Gastrocnemius medialis (tissue), 4 donors: ENCODE measurements around the gene MEIS1. TPM values are rescaled to one million over a fixed set of nuclear protein-coding genes. Genes with fewer than 3 reads are reported as not detected.

ENCODE experiments used
- ATAC-seq, 2 donors: fragments of 150-250 bp; one replicate each; pipeline ENCODE4 v1.9.1; 2016
- DNase-seq, 2 donors: peaks; one replicate each; pipeline ENCODE4 v3.0.0-alpha.2; 2019
- H3K27ac ChIP-seq, 4 donors: fragments of 200-600 bp; sonication (generic); 1 replicate in 1 of 4; 2 replicates in 3 of 4; pipeline ENCODE4 v1.5.1; 2016 to 2018; ENCODE audit warnings: mild to moderate bottlenecking in 2 of 4, moderate library complexity in 1 of 4
- H3K27me3 ChIP-seq, 3 donors: fragments of 200-600 bp; sonication (generic) in 2 of 3; 1 replicate in 1 of 3; 2 replicates in 2 of 3; pipeline versions ENCODE4 v1.5.1 to v1.6.0; 2016 to 2019; ENCODE audit warnings: mild to moderate bottlenecking in 1 of 3, moderate library complexity in 1 of 3
- H3K36me3 ChIP-seq, 2 donors: fragments of 200-600 bp; sonication (generic) in 1 of 2; one replicate each; pipeline ENCODE4 v1.5.1; 2017 to 2018
- H3K4me1 ChIP-seq, 2 donors: fragments of 200-600 bp; sonication (generic) in 1 of 2; one replicate each; pipeline ENCODE4 v1.5.1; 2016 to 2017; ENCODE audit warnings: mild to moderate bottlenecking in 2 of 2
- H3K4me3 ChIP-seq, 4 donors: fragments of 200-600 bp; sonication (generic) in 3 of 4; 1 replicate in 1 of 4; 2 replicates in 3 of 4; pipeline ENCODE4 v1.5.1; 2016 to 2019; ENCODE audit warnings: mild to moderate bottlenecking in 2 of 4
- H3K9me3 ChIP-seq, 3 donors: fragments of 200-600 bp; sonication (generic) in 2 of 3; 1 replicate in 1 of 3; 2 replicates in 2 of 3; pipeline ENCODE4 v1.5.1; 2016 to 2019
- CTCF ChIP-seq, 5 experiments: fragments of 450-650 bp in 3 of 5; fragments of 200-600 bp in 2 of 5; sonication (generic) in 2 of 5; IDR thresholded peaks in 4 of 5; conservative IDR thresholded peaks in 1 of 5; 1 replicate in 4 of 5; 2 replicates in 1 of 5; pipeline ENCODE4 v1.5.1; 2016 to 2019; ENCODE audit warnings: antibody characterized with exemption in 5 of 5, mild to moderate bottlenecking in 3 of 5, moderate library complexity in 3 of 5
- POLR2A ChIP-seq, 2 donors: fragments of 450-650 bp; IDR thresholded peaks; one replicate each; pipeline ENCODE4 v1.6.1; 2017; ENCODE audit warnings: antibody characterized with exemption in 2 of 2, mild to moderate bottlenecking in 2 of 2, moderate library complexity in 2 of 2
- in situ Hi-C, 4 donors: fragments of 200-750 bp; cut with MboI; loops; one replicate each; pipeline versions ENCODE4 v1.15.0 to v1.8.0; 2017; ENCODE audit warnings: low sequenced_read_pairs in 4 of 4
- intact Hi-C: fragments of 100-400 bp; cut with DNase I; formaldehyde crosslinking; loops from one replicate; pipeline ENCODE4 v1.15.1; 2023; ENCODE audit warnings: low total_unique reads
- total RNA-seq, 4 donors: library from RNA; depleted of rRNA; stranded (reverse); fragments of >200 nt; gene quantifications; one replicate each; pipeline versions ENCODE4 v1.1.0 to v1.2.3, GENCODE V29; 2016

The MEIS1 gene
- total RNA-seq, 4 donors from 2014 or later, result 1.3 to 8.2 (median 2.0) TPM

- in situ Hi-C loops (loop anchor here in 1 of 4 donors (25.0 kb wide), 1 partner anchor 1252 kb away; no protein-coding TSS in a partner anchor), intact Hi-C loops (loop anchor here (10.0 kb wide), 1 partner anchor 1059 kb away; no protein-coding TSS in a partner anchor)
- ATAC-seq (no peak), DNase-seq (no peak)
- no peaks in the 10 kb centered on the region for H3K9me3 ChIP-seq
- H3K36me3 ChIP-seq, result no peaks in the 10 kb centered on the region
- no peaks in the 10 kb centered on the region for H3K4me1 ChIP-seq
- H3K27ac ChIP-seq, result no peak overlapping the region
- TF ChIP-seq POLR2A (IDR thresholded peaks at IDR 0.05) (no peak), CTCF (IDR thresholded peaks at IDR 0.05 in 4 of 5, conservative IDR thresholded peaks at IDR 0.05 in 1 of 5) (no peak)
- H3K4me3 ChIP-seq, result no peak overlapping the region
- H3K27me3 ChIP-seq, result peaks cover 50 to 60% (median 58%) of the 10 kb centered on the region in 3 donors
Observed at GRCh38 chr2:66585587-66585986, 150.7 kb downstream of the MEIS1 start.

GRCh38 chr2:66587216-66587615 is 152.3 kb downstream of the MEIS1 start:
- Histone ChIP-seq H3K36me3 (no peaks in the 10 kb centered on the region), H3K27me3 (peaks cover 34 to 43% (median 42%) of the 10 kb centered on the region in 3 donors), H3K27ac (no peak overlapping the region), H3K9me3 (no peaks in the 10 kb centered on the region), H3K4me1 (no peaks in the 10 kb centered on the region), H3K4me3 (no peak overlapping the region)
- intact Hi-C loops (loop anchor here (10.0 kb wide), 1 partner anchor 1058 kb away; no protein-coding TSS in a partner anchor), in situ Hi-C loops (loop anchor here in 1 of 4 donors (25.0 kb wide), 1 partner anchor 1250 kb away; no protein-coding TSS in a partner anchor)
- DNase-seq, result no peak
- ATAC-seq, result no peak
- TF ChIP-seq POLR2A (IDR thresholded peaks at IDR 0.05) (no peak), CTCF (IDR thresholded peaks at IDR 0.05 in 4 of 5, conservative IDR thresholded peaks at IDR 0.05 in 1 of 5) (no peak)

- TF ChIP-seq CTCF (IDR thresholded peaks at IDR 0.05 in 4 of 5, conservative IDR thresholded peaks at IDR 0.05 in 1 of 5), result no peak
- TF ChIP-seq POLR2A (IDR thresholded peaks at IDR 0.05), result no peak
- Histone ChIP-seq H3K36me3 (no peaks in the 10 kb centered on the region), H3K9me3 (no peaks in the 10 kb centered on the region), H3K27ac (no peak overlapping the region), H3K27me3 (no peaks in the 10 kb centered on the region), H3K4me3 (no peak overlapping the region), H3K4me1 (no peaks in the 10 kb centered on the region)
- no peak for DNase-seq
- intact Hi-C loops (no loop called here), in situ Hi-C loops (loop anchor here in 1 of 4 donors (25.0 kb wide), 1 partner anchor 1243 kb away; no protein-coding TSS in a partner anchor)
- ATAC-seq, result no peak
Observed at GRCh38 chr2:66594001-66594400, 159.1 kb downstream of the MEIS1 start.

GRCh38 chr2:66595556-66595955 is 160.6 kb downstream of the MEIS1 start:
- Histone ChIP-seq H3K27me3 (no peaks in the 10 kb centered on the region), H3K9me3 (no peaks in the 10 kb centered on the region), H3K36me3 (no peaks in the 10 kb centered on the region), H3K4me3 (no peak overlapping the region), H3K27ac (no peak overlapping the region), H3K4me1 (no peaks in the 10 kb centered on the region)
- no peak for ATAC-seq
- DNase-seq, result no peak
- TF ChIP-seq POLR2A (IDR thresholded peaks at IDR 0.05) (no peak), CTCF (IDR thresholded peaks at IDR 0.05 in 4 of 5, conservative IDR thresholded peaks at IDR 0.05 in 1 of 5) (no peak)
- intact Hi-C loops (no loop called here), in situ Hi-C loops (loop anchor here in 1 of 4 donors (25.0 kb wide), 1 partner anchor 1242 kb away; no protein-coding TSS in a partner anchor)

GRCh38 chr2:66596256-66596655 is 161.3 kb downstream of the MEIS1 start:
- H3K36me3 ChIP-seq, result no peaks in the 10 kb centered on the region
- H3K4me1 ChIP-seq, result no peaks in the 10 kb centered on the region
- H3K27ac ChIP-seq, result no peak overlapping the region
- in situ Hi-C loops, result loop anchor here in 1 of 4 donors (25.0 kb wide), 1 partner anchor 1241 kb away; no protein-coding TSS in a partner anchor
- no peak for DNase-seq
- intact Hi-C loops, result no loop called here
- no peak for ATAC-seq
- no peak overlapping the region for H3K4me3 ChIP-seq
- H3K27me3 ChIP-seq, result no peaks in the 10 kb centered on the region
- no peaks in the 10 kb centered on the region for H3K9me3 ChIP-seq
- TF ChIP-seq POLR2A (IDR thresholded peaks at IDR 0.05) (no peak), CTCF (IDR thresholded peaks at IDR 0.05 in 4 of 5, conservative IDR thresholded peaks at IDR 0.05 in 1 of 5) (no peak)
